Loucy (cell line): ENCODE data around the gene USP25.

Experiments used
- H2AFZ ChIP-seq: fragments of 200-600 bp; sonication (generic); 2 replicates; pipeline ENCODE4 v1.6.0; 2016; ENCODE audit warnings: antibody characterized with exemption, mild to moderate bottlenecking, low read length, moderate library complexity
- H3F3A ChIP-seq: fragments of 200-600 bp; 2 replicates; pipeline ENCODE4 v1.6.0; 2016; ENCODE audit warnings: antibody characterized with exemption, low read depth, mild to moderate bottlenecking
- H3K27me3 ChIP-seq: fragments of 200-600 bp; sonication (generic); 2 replicates; pipeline ENCODE4 v1.6.1; 2014; ENCODE audit warnings: low read length, mild to moderate bottlenecking; ENCODE audit not compliant: insufficient read depth, poor library complexity, severe bottlenecking
- H3K36me3 ChIP-seq: fragments of 200-600 bp; sonication (generic); 2 replicates; pipeline ENCODE4 v1.6.1; 2016; ENCODE audit warnings: low read length; ENCODE audit not compliant: insufficient read depth
- H3K4me1 ChIP-seq: fragments of 200-600 bp; sonication (generic); 2 replicates; pipeline ENCODE4 v1.5.1; 2014; ENCODE audit warnings: low read length, mild to moderate bottlenecking; ENCODE audit not compliant: insufficient read depth, poor library complexity, severe bottlenecking
- H3K4me2 ChIP-seq: fragments of 200-600 bp; sonication (generic); 2 replicates; pipeline ENCODE4 v1.6.0; 2014; ENCODE audit warnings: antibody characterized with exemption, low read length, low read depth, mild to moderate bottlenecking; ENCODE audit not compliant: poor library complexity, severe bottlenecking
- H3K4me3 ChIP-seq: fragments of 200-600 bp; sonication (generic); 2 replicates; pipeline ENCODE4 v1.5.1; 2014; ENCODE audit warnings: low read length, mild to moderate bottlenecking, mixed read lengths; ENCODE audit not compliant: poor library complexity, severe bottlenecking
- H3K79me2 ChIP-seq: fragments of 200-600 bp; sonication (generic); 2 replicates; pipeline ENCODE4 v1.6.1; 2014; ENCODE audit warnings: low read length; ENCODE audit not compliant: insufficient read depth
- H3K9ac ChIP-seq: fragments of 200-600 bp; sonication (generic); 2 replicates; pipeline ENCODE4 v1.6.0; 2014; ENCODE audit warnings: mild to moderate bottlenecking, low read depth, low read length, moderate library complexity; ENCODE audit not compliant: poor library complexity, severe bottlenecking
- H3K9me2 ChIP-seq: fragments of 200-600 bp; sonication (generic); replicated peaks from 2 replicates; pipeline ENCODE4 v1.6.1; 2016; ENCODE audit warnings: low read depth, low read length, mixed read lengths
- H3K9me3 ChIP-seq: fragments of 200-600 bp; sonication (generic); 2 replicates; pipeline ENCODE4 v1.6.1; 2014; ENCODE audit warnings: mild to moderate bottlenecking, antibody characterized with exemption, low read length, low read depth; ENCODE audit not compliant: insufficient read depth
- H4K20me1 ChIP-seq: fragments of 200-600 bp; sonication (generic); 2 replicates; pipeline ENCODE4 v1.6.0; 2014; ENCODE audit warnings: antibody characterized with exemption, low read length, mild to moderate bottlenecking; ENCODE audit not compliant: insufficient read depth, poor library complexity, severe bottlenecking
- CTCF ChIP-seq: fragments of 200-600 bp; sonication (generic); conservative IDR thresholded peaks from 2 replicates; pipeline ENCODE4 v1.5.1; 2014; ENCODE audit warnings: mild to moderate bottlenecking, antibody characterized with exemption, low read length
- EZH2phosphoT487 ChIP-seq: fragments of 200-600 bp; IDR thresholded peaks from 2 replicates; pipeline ENCODE4 v1.6.1; 2018; ENCODE audit warnings: antibody characterized with exemption, mild to moderate bottlenecking, moderate library complexity, borderline replicate concordance

Gene USP25

GRCh38 chr21:15848634-15849560 lies 119.1 kb downstream of the USP25 start:
- TF ChIP-seq CTCF (no peak), EZH2phosphoT487 (no peak)
- H3K9me2 ChIP-seq, result no peaks in the 10 kb centered on the region
- H3K4me1 ChIP-seq, result no peaks in the 10 kb centered on the region
- H2AFZ ChIP-seq, result no peak overlapping the region
- no peaks in the 10 kb centered on the region for H3F3A ChIP-seq
- H3K79me2 ChIP-seq, result no peaks in the 10 kb centered on the region
- H3K9ac ChIP-seq, result no peak overlapping the region
- H3K9me3 ChIP-seq, result no peaks in the 10 kb centered on the region
- no peaks in the 10 kb centered on the region for H4K20me1 ChIP-seq
- H3K36me3 ChIP-seq, result no peaks in the 10 kb centered on the region
- no peaks in the 10 kb centered on the region for H3K27me3 ChIP-seq
- no peak overlapping the region for H3K4me2 ChIP-seq
- H3K4me3 ChIP-seq, result no peak overlapping the region

- H3K79me2 ChIP-seq, result no peaks in the 10 kb centered on the region
- no peak overlapping the region for H3K9ac ChIP-seq
- no peak overlapping the region for H3K4me3 ChIP-seq
- TF ChIP-seq EZH2phosphoT487 (no peak), CTCF (no peak)
- no peak overlapping the region for H2AFZ ChIP-seq
- H3K4me2 ChIP-seq, result no peak overlapping the region
- no peaks in the 10 kb centered on the region for H3F3A ChIP-seq
- H3K36me3 ChIP-seq, result no peaks in the 10 kb centered on the region
- H3K4me1 ChIP-seq, result no peaks in the 10 kb centered on the region
- no peaks in the 10 kb centered on the region for H3K9me3 ChIP-seq
- no peaks in the 10 kb centered on the region for H3K27me3 ChIP-seq
- no peaks in the 10 kb centered on the region for H4K20me1 ChIP-seq
- no peaks in the 10 kb centered on the region for H3K9me2 ChIP-seq
Observed at GRCh38 chr21:15849927-15850326, 120.1 kb downstream of the USP25 start.

- Histone ChIP-seq H3K4me2 (no peak overlapping the region), H3K4me3 (no peak overlapping the region), H3K4me1 (no peaks in the 10 kb centered on the region), H2AFZ (no peak overlapping the region), H3K9me3 (no peaks in the 10 kb centered on the region), H3K27me3 (no peaks in the 10 kb centered on the region), H3K9me2 (no peaks in the 10 kb centered on the region), H3K9ac (no peak overlapping the region), H3K79me2 (no peaks in the 10 kb centered on the region), H3F3A (no peaks in the 10 kb centered on the region), H3K36me3 (no peaks in the 10 kb centered on the region), H4K20me1 (no peaks in the 10 kb centered on the region)
- TF ChIP-seq CTCF, result no peak
- TF ChIP-seq EZH2phosphoT487, result no peak
Observed at GRCh38 chr21:15850645-15851044, 120.9 kb downstream of the USP25 start.
